Pons (tissue), 1 donor: Measurements from ENCODE around the gene FKBP14.

Experiments
- DNase-seq: peaks from one replicate; pipeline ENCODE4 v3.0.0-alpha.2; 2016; ENCODE audit warnings: low spot score

Gene FKBP14

DNA sequence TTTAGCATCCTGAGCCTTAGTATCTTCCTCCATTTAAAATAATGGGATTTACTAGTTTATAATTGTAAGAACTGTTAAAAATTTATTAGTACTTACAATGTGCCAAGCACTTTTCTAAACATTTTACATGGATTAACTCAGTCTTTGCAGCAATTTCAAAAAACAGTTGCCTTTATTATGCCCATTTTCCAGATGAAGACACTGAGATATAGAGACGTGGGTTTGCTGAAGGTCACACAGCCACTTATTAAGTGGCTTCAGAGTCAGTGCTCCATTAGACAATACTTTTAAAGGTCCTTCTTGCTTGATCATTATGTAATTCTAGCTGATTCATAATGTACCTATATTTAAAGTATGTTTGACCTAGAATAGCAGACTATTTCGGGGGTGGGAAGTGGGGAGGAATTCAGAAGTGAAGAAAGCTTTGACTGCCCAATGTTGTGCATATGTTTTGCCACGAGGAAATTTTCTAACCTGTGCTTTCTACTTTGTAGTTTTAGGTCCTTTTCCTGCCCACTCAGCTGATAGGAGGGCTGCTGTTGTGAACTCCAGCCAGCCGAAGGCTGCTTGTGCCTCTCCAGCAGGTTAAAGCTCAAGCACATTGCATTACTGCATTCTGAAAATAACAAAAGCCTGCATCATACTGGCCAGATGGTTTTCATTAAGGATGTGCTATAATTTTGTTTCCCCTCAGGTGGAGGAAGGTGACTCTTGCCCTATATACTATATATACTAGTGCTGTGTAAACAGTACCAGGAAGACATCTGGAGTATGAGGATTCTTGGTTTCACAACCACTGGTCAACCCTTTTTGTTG, 6.0 kb upstream of the FKBP14 start:
- no peak for DNase-seq

DNA sequence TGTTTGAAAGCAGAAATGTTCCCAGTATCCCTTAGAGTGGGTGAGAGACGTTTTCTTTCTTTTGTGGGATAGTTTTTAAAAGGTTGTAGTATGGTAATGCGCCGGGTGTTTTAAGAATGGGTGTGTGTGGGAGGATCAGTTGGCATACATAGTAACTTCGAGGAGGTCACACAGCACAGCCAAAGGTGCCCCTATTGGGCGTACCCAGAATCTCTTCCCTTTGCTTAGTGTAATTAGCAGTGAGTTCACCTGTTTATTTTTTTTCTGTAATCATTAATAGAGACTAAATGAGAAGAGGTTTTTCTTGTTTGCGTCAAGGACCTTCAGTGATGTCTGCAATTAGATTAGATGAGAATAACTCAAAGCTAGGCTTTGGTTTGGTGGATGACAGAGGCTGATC, 3.2 kb upstream of the FKBP14 start:
- peak; percentile 9 for DNase-seq

DNA sequence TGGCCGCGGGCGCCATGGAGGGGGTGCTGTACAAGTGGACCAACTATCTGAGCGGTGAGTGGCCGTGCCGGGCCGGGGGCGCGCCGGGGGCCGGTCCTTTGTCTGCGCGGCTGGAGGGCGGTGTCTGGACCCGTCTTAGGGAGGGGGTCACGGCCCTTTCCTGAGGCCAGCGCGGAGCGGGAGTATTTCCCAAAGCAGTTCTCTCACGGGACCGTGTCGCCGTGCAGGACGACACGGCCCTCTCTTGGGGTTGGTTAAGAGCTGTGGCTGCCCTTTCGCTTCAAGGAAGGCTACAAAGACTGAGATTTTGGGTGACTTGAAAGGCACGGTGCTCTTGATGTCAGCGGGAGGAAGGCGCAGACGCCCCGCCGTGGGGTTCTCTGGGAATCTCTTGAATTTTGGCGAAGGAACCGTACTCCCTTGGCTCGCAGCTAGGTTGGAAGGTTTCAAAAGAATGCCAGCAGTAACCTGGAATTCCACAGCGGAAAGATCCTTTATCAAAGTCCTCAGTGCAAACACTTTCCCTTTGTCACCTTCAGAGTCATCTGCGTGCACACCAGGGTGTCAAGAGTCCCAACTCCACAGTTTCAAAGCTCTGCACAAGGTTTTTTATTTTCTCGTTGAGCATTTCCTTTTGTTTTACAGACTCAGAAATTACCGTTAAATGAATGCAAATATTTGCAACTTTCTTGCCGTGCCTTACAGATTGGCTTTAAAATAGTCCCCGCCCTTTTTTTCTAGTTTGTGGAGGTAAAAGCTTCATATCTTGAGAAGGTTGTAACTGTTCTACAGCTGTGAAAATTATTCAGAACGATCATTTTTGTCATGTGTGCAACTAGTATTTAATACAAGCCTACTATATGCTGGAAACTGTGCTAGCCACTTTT, 2.5 kb upstream of the FKBP14 start:
- DNase-seq = peak; percentile 38

DNA sequence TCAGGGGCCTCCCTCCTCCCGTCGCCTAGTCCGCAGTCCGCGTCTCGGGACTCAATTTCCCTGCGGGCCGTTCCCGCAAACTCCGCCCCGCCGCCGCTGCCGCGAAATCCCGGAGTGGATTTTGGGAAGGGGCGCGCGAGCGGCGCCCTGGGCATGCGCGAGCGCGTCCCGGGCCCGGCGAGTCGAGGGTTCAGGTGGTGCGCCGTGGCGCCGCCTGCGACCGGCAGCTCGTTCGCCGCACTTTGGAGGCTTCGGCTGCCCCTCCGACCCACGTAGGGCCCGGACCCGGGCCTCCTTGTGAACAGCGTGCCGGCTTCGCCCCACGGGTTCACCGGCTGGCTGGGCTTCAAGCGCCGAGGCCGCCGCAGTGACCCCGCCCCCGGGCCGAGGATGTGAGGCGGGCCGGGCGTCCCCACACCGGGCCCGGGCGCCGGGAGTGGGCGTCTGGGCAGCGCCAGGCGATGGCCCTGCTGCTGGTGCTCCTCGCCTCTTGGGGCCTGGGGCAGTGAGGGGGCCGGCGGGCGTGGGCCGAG, 1.8 kb upstream of the FKBP14 start, which contains the start of gene PLEKHA8:
Gene PLEKHA8 (plus strand): TSS at position 197 of the 533 bp plus-strand sequence. CDS start 351 bp downstream, outside the sequence.
- DNase-seq = no peak

DNA sequence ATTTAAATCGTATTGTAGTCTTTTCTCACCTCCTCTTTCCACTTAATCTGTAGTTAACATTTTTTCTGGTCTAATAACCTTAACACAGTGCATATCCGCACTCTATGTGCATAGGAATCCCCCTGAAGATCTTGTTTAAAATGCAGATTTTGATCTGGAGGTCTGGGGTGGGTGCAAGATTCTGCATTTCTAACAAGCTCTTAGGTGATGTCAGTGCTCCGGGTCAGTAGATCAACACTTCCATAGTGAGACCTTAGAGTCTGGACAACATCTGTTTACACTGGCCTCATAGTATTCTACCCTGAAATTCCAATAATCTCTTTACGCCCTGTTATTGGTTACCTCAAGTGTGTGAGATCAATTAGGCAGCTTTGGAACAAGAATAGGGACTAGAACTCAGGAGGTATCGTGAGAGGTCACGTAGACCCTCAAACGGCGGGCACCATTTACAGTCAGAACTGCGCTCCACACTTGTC, 1.3 kb upstream of the FKBP14 start:
- DNase-seq = peak; percentile 85

DNA sequence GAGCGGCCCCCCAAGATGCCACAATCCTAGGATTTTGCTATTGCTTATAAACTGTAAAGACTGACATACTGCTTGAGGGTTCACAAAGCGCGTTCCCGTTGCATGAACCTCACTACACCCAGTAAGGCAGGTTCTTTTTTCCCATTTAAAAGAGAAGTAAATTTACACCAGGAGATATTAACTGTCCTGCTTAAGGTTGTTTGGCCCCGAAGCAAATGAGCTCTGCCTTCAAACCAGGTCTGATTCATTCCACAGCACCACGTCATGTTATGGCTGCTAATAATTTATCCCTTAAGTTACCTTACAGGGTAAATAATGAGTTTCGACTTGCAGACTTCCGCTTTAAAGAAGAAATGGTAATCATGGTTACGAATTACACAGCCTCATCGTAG, 559 bp upstream of the FKBP14 start:
- peak; percentile 80 for DNase-seq

DNA sequence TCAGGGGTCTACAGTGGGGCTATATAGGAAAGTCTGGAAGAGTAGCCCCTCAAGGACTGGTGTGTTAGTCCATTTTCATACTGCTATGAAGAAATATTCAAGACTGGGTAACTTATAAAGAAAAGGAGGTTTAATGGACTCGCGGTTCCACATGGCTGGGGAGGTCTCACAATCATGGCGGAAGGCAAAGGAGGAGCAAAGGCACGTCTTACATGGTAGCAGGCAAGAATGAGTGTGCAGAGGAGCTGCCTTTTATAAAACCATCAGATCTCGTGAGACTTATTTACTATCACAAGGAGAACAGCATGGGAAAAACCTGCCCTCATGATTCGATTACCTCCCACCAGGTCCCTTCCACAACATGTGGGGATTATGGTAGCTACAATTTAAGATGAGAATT, 3.0 kb downstream of the FKBP14 start:
- DNase-seq = no peak

DNA sequence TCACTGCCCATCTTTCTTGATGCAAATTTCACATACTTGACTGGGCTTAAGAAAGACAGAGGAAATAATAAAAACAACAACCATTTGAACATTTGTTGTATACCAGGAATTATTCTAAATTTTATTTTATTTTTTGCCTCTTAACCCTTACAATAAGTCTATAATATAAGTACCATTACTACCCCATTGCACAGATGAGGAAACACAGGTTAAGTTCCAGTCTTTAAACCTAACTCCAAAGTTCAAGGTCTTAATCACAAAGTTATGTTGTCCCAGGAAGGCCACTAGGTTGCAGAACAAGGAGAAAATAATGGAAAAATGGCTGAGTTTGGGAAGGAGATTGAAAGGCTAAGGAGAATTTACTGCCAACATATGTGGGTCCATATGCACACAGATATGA, 3.5 kb downstream of the FKBP14 start:
- no peak for DNase-seq

DNA sequence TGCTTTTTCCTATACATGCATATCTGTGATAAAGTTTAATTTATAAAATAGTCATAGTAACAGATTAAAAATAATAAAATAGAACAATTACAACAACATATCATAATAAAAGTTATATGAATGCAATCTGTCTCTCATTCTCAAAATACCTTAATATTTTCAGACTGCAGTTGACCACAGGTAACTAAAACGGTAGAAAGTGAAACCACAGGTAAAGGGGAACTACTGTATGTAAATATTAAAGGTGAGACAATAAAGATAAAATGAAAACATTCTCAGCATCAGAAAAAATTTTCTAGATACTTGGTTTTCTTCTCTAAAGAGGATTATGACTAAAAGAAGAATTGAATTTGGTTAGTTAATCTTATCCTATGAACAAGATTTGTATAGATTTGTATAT, 6.0 kb downstream of the FKBP14 start:
- no peak for DNase-seq

DNA sequence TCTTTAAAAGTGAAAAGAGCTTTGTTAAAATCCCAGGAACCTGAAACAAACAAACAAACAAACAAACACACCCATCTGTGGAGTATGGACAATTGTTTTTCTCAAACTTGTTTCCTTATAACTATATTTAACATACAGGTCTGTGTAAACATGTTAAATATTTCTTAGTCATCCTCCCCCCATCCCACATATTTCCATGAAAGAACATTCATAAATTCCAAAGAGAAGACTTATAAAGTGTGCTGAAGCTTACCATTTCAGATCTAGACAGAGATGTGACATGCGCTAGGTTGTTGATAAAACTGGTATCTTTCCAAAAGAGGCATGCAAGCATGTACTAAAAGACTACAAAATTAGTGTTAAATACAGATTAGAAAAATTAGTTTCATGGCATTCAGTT, 6.5 kb downstream of the FKBP14 start:
- DNase-seq = no peak

DNA sequence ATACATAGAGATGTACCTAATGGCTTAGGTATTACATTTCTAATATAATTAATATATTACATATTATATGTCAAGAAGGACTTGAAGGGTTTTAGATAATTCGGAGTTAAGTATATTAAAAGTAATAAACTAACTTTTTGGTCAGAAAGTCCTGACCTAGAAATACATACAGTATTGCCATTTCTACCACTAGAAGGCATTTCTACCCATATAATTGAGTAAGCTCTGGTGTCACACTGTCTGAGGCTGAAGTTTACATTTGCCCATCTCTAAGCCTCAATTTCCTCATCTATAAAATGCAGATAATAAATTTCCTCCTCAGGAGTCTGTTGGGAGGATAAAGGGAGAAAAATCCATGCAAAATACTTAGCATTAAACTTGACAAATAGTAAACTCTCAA, 7.1 kb downstream of the FKBP14 start:
- DNase-seq = no peak

DNA sequence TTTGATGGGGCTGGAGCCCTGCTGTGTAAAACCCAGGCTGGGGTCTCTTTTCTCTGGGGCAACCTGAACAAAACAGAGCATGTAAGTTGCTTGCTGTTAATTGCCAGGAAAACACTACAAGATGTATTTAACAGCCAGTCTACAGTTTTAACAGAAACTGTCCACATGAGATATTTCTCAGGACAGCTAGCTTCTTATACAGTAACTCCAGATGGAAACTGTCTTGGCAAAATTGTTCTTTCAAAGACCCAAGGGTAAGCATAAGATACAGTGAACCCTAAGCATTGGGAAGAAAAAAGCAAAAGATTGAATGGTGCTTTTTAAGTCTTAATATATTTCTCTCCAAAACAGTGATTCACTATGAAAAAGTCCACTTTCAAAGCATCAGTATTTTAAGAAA, 8.1 kb downstream of the FKBP14 start:
- no peak for DNase-seq

DNA sequence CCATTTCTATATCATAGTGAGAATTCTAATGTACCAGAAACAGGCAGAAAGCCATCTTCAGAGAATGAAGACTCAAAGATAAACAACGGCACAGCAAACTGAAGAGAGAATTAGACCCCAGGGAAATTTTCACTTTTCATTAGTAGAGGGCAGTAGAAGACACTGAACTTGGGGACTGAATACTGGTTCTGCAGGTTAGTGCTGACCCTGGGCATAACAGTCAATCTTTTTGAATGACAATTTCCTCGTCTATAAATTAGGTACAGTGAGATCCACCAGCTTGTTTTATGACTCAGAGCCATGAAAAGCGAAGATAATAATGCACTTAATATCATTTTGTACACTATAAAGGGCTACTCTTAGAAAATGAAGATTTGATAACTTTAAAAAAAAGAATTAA, 13.7 kb downstream of the FKBP14 start:
- DNase-seq = no peak

DNA sequence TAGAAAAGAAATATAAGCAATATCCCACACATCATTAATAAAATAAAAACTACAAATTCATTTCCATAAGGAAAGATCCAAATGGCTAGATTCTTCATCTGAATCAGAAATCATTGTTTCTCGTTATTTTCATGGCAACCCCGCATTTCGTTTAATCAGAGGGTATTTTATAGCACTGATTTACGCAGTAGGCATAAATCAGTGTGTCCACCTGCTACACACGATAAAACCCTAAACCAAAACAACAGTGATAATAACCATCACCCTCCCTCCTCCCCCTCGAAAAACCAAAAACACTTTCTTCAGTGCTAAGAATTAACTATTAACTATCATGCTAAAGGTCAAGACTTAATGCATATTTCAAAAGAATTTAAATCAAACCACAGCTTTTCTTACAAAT, 16.5 kb downstream of the FKBP14 start:
- no peak for DNase-seq

DNA sequence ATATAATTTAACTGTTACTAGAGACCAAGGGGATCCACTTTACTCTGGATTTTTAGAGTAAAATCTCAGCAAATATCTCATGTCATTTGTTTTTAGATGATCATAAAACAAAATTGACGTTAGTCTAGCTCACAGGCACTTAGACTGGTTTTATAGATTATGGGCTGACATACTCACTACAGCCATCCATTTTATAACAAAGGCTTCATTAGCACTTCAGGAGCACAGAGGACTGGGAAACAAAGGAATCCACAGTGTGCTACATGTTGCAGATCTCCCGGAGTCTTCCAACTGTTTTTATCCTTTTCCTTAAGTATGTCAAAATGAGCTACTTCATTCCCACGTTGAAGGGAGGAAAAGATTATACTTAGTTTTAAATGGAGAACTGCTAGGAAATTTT, 21.0 kb downstream of the FKBP14 start:
- DNase-seq = peak; percentile 65

DNA sequence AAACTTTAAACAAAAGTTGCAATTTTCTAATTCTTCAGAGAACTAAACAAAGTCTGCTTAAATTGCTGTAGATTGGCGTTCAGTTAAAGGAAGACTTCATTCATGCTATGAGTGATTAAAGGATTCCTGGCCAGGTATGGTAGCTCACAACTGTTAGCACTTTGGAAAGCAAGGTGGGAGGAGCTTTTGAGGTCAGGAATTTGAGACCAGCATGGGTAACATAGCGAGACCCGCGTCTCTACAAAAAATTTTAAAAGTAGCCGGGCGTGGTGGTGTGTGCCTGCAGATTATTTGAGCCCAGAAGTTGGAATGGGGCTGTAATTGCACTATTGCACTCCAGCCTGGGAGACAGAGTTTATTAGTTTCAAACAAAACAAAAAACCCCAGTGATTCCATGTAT, 23.4 kb downstream of the FKBP14 start:
- DNase-seq = no peak

DNA sequence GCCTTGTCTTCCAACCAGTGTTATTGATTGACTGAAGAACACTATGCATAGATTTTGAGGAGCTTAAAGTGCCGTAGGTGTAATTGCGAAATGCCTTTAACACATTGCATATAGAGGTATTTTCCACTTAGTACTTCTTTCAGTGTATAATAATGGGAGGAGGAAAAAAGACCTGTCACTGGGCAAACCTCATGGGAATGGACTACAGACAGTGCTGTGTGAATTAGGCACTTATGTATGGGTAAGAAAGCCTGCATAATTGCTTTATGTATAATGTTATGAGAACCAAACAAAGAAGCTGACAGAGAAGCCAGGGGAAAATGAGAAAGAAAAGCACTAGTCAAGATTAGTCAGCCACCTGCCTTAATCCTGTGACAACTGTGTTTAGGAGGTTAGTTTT, 24.5 kb downstream of the FKBP14 start:
- no peak for DNase-seq

DNA sequence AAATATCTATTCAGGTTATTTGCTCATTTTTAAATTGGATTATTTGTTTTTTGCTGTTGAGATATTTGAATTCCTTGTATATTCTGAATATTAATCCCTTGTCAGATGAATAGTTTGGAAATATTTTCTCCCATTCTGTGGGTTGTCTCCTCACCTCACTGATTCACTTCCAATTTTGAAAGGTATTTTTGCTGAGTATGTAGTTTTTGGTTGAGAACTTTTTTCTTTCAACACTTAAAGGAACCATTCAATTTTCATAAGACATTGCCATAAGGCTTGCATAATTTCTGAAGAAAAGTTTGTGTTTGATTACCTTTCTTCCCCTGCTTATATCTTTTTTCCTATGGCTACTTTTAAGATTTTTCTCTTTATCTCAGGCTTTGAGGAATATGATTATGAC, 28.0 kb downstream of the FKBP14 start:
- no peak for DNase-seq

DNA sequence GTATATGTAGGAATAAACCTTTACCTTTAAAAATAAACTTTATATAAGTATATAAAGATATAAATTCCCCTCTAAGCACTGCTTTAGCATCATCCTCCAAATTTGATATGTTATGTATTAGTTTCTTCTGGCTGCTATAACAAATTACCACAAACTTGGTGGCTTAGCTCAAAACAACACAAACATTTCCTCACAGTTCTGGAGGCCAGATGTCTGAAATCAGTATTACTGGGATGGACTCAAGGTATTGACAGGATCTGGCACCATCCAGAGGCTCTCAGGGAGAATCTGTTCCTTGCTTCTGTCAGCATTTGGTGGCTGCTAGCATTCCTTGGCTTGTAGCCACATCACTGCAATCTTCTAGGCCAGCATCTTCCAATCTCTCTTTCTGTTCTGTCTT, 30.2 kb downstream of the FKBP14 start:
- DNase-seq = no peak

DNA sequence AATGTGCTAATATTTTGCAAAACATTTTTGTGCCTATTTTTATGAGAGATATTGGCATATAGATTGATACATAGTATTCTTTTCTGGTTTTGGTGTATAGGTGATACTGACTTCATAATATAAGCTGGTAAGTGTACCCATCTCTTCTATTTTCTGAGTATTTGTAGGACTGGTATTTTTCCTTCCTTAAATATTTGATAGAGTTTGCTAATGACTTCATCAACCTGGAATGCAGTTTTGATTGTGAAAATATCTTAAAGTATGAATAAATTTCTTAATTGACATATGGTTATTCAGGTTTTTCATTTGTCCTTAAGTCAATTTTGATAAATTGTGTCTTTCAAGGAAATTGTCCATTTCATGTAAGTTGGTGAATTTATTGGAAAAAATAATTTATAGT, 30.9 kb downstream of the FKBP14 start:
- DNase-seq = no peak

DNA sequence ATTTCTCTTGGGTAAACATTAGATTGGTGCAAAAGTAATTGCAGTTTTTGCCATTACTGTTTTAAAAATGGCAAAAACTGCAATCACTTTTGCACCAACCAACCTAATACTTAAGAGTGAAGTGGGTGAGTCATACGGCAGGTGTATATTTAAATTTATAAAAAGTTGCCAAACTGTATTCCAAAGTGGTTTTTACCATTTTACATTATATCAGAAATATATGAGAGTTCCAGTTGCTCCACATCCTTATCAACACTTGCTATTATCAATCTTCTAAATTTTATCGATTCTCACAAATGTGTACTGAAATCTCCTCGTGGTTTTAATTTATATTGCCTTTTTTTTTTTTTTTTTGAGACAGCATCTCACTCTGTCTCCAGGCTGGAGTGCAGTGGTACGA, 33.4 kb downstream of the FKBP14 start:
- no peak for DNase-seq

DNA sequence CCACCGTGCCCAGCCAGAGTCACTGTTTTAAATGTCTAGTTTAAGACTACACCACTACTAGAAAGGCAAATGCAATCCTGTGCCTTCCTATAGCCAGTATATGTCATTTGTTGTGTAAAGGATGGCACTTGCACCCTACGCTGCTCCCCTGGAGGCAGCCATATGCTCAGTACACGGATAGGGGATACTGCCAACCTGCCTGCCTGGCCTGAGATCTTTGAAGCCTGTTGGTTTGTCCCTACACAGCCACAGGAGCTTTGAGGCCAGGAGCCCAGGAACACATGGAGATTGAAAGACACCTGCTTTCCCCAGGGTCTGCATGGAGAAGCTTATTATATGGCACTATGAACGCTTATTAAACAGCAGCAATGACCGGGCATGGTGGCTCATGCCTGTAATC, 34.6 kb downstream of the FKBP14 start:
- no peak for DNase-seq

DNA sequence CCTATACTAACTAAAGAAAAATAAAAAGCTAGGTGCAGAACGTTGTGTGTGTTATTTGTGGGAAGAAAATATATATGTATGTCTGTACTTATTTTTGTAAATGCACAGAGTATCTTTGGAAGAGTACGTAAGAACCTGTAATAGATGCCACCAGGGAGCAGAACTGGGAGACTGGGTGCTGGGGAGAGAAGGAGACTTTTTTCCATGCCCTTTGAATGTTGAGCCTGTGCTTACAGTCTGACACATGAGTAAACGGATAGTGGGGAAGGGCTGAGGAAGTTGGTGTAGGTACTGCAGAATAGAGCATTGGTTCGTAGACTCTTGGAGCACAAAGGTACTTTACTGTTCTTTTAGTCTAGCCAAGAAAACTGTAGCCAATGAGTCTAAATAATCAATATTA, 35.6 kb downstream of the FKBP14 start:
- DNase-seq = no peak
